ENCODE results near the gene FGFR1OP2. TPM values are rescaled to one million over a fixed set of nuclear protein-coding genes. Genes with fewer than 3 reads are reported as not detected.
A peak's percentile ranks its signal among the peaks of the same experiment; 100 is the strongest.
"Not testable (repeated sequence)": the region's sequence is repeated elsewhere in the genome, so short reads cannot be mapped to it uniquely, and the experiment has no call there.

FGFR1OP2 gene
- 10 to 100 TPM; 70.7 to 95.1 (median 85.2) TPM for polyA plus RNA-seq

DNA sequence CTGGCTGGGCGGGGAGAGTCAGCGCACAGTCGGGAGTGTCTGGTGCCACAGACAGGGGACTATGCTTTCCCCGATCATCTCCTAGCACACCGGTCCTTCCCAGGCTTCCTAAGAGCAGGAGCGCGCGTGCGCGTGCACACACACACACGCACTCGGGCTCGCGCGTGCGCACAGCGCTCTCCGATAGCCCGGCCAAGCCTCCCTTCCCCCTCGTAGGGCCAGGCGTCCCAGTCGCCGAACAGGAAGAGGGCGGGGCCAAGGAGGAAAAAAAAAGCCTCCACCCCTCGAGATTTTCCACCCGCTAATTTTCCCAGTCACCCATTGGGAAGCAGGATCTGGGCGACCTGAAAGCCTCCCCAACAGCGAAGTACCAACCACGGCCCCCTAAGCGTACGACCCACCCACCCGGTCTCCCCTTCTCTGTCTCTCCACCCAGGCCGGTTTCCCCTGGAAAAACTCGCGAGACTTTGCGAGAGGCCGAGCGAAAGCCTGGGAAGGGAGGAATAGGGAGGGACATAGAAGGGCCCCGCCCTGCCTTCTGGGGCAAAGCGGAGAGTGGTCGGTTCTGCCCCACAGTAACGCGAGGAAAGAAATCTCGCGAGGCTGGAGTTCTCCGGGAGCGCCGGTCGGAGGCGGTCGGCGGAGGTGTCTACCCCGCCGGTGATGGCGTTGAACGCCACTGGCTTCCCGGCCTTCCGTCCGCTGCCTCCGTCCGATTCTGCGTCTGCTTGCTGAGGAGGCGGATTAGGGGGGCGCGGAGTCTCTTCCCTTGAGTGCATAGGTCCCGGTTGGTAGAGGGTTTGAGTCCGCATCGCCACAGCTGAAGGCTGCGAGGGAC is at the start of gene FGFR1OP2, which contains the start of gene INTS13:
TSS of gene FGFR1OP2 (plus strand) at position 608 of the 838 bp plus-strand sequence. CDS start 15,689 bp downstream, outside the sequence.
TSS of gene INTS13 (minus strand) at position 119 of the 838 bp plus-strand sequence. CDS start 1,178 bp downstream, outside the sequence.
- Mint-ChIP-seq H3K27ac (peak within 1 kb of the TSS; percentile 94 to 100 (median 99)), H3K4me1 (peaks cover 76 to 85% of the 10 kb centered on the region in 2 donors), H3K27me3 (ENCODE audit: low read depth in 3 of 3) (peaks cover 10 to 18% (median 14%) of the 10 kb centered on the region in 3 donors), H3K9me3 (no peaks in the 10 kb centered on the region), H3K36me3 (peaks cover 0 to 4% (median 0%) of the 10 kb centered on the region in 3 donors), H3K4me3 (peak within 1 kb of the TSS; percentile 97 to 100 (median 98))
- peak; percentile 96 to 98 (median 96) for DNase-seq

DNA sequence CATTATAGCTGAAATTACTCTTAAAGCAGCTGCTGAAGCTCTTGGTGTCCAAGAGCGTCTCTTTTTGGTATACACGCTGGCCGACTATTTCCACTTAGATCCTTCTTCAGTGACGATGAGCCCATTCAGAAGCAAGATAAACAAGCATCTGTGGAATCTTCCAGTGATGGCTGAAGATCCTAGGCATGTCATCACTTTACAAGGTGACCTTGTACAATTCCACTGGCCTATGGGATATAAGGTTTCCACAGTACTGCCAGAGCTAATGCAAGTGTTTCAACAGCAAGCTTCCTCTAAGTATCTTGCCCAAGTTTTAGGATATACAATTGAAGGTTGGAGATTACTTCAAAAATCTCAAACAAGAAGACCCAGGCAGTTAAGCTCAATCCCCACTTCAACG is 47.5 kb upstream of the FGFR1OP2 start:
- Mint-ChIP-seq H3K9me3 (no peaks in the 10 kb centered on the region), H3K27ac (no peak overlapping the region), H3K4me3 (no peak overlapping the region), H3K27me3 (ENCODE audit: low read depth in 3 of 3) (peaks cover 0 to 5% (median 2%) of the 10 kb centered on the region in 3 donors), H3K36me3 (no peaks in the 10 kb centered on the region), H3K4me1 (no peaks in the 10 kb centered on the region)
- DNase-seq, result no peak

DNA sequence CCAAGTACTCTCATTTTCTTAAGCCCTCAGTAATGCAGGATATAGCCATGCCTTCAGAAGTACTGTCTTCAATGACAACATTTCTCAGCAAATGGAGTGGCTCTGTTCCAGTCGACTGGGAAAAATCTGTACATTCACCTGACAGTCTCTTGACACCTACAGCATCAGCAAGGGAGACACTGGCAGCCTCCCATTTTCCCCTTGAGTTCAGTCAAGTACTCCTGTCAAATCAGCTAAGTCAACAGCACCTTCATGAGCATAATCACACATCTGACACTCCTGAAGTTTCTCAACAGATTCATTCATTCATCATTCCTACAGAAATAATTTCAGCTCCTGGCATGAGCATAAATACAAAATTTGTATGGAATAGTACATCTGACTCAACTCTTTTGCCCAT is 46.6 kb upstream of the FGFR1OP2 start:
- no peak overlapping the region for H3K4me3 Mint-ChIP-seq

GRCh38 chr12:26895672-26896071 is 42.6 kb upstream of the FGFR1OP2 start:
- no peak overlapping the region for H3K27ac Mint-ChIP-seq

More for the DNA sequence above, 46.6 kb upstream of the FGFR1OP2 start:
- H3K27me3 Mint-ChIP-seq (ENCODE audit: low read depth in 3 of 3), result peaks cover 0 to 5% (median 0%) of the 10 kb centered on the region in 3 donors
- no peaks in the 10 kb centered on the region for H3K4me1 Mint-ChIP-seq
- no peaks in the 10 kb centered on the region for H3K36me3 Mint-ChIP-seq
- DNase-seq, result no peak
- no peaks in the 10 kb centered on the region for H3K9me3 Mint-ChIP-seq
- H3K27ac Mint-ChIP-seq, result no peak overlapping the region

DNA sequence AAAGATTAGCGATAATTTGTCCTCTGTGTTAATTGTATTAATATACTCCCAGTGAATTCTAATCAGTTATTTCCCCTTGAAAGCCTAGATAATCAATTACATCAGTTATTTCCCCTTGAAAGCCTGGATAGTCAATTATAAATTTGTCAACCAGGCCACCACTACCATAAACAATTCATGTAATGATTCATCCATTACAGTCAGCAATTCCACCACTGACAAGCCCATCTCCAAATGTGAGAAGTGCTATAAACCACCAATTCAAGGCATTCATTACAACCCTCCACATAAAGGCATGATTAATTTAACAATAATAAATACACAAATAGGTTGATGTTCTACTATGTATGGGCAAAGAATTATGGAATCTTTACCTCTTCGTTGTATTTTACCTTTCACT is 41.4 kb upstream of the FGFR1OP2 start:
- H3K4me1 Mint-ChIP-seq, result no peaks in the 10 kb centered on the region
- peaks cover 0 to 1% (median 0%) of the 10 kb centered on the region in 3 donors for H3K27me3 Mint-ChIP-seq (ENCODE audit: low read depth in 3 of 3)
- DNase-seq, result no peak
- H3K36me3 Mint-ChIP-seq, result peaks cover 20 to 24% (median 21%) of the 10 kb centered on the region in 3 donors
- no peak overlapping the region for H3K4me3 Mint-ChIP-seq
- H3K9me3 Mint-ChIP-seq, result no peaks in the 10 kb centered on the region
- H3K27ac Mint-ChIP-seq, result no peak overlapping the region

More at GRCh38 chr12:26895672-26896071, 42.6 kb upstream of the FGFR1OP2 start:
- DNase-seq, result no peak
- no peaks in the 10 kb centered on the region for H3K9me3 Mint-ChIP-seq
- peaks cover 10 to 15% (median 10%) of the 10 kb centered on the region in 3 donors for H3K36me3 Mint-ChIP-seq
- no peaks in the 10 kb centered on the region for H3K4me1 Mint-ChIP-seq
- H3K27me3 Mint-ChIP-seq (ENCODE audit: low read depth in 3 of 3), result no peaks in the 10 kb centered on the region
- no peak overlapping the region for H3K4me3 Mint-ChIP-seq

DNA sequence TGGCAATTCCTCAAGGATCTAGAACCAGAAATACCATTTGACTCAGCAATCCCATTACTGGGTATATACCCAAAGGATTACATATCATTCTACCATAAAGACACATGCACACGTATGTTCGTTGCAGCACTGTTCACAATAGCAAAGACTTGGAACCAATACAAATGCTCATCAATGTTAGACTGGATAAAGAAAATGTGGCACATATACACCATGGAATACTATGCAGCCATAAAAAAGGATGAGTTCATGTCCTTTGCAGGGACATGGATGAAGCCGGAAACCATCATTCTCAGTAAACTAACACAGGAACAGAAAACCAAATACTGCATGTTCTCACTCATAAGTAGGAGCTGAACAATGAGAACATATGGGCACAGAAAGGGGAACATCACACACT is 34.9 kb upstream of the FGFR1OP2 start:
- DNase-seq; H3K27ac Mint-ChIP-seq; H3K4me1 Mint-ChIP-seq; H3K4me3 Mint-ChIP-seq; H3K27me3 Mint-ChIP-seq (ENCODE audit: low read depth in 3 of 3); H3K9me3 Mint-ChIP-seq: not testable (repeated sequence)
- peaks cover 43 to 68% (median 55%) of the 10 kb centered on the region in 3 donors for H3K36me3 Mint-ChIP-seq

DNA sequence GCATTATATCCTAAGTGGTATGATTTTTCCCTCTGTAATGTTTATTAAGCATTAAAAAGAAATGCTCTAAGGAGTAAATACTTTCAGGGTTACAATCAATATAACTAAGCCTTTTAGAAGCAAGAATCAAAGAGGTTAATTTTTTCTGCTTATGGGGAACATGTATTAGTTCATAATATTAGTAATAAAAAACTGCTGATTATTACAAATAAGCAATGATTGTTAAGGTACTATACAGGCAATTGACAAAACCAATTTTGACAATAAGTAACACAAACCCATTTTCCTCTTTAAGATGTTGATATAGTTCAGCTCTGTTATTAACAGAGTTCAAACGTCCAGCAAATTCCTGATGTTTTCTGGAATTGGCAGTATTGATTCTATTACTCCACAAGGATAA is 32.2 kb upstream of the FGFR1OP2 start:
- Mint-ChIP-seq H3K4me3 (no peak overlapping the region), H3K27me3 (ENCODE audit: low read depth in 3 of 3) (peaks cover 0 to under 1% (median 0%) of the 10 kb centered on the region in 3 donors), H3K9me3 (peaks cover 0 to 2% (median 0%) of the 10 kb centered on the region in 6 donors), H3K27ac (no peak overlapping the region), H3K4me1 (no peaks in the 10 kb centered on the region), H3K36me3 (peaks cover 39 to 63% (median 44%) of the 10 kb centered on the region in 3 donors)
- no peak for DNase-seq

DNA sequence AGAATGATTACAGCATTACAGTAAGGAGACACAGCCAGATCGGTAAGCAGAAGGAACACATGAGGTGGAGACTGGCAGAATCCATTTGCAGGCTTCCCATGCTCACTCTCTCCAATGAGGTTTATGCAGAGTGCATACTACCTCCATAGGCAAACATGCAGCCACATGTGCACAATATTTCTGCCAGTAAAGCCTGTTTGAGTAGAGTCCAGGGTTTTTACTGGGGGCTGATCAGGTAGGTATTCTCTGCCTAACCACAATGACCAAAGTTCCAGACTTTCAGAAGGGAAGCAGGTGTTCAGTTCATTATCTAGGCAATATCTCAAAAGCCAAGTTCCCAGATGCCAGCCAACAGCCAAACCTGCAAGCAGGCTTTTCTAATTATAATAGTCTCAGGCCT is 31.6 kb upstream of the FGFR1OP2 start:
- peaks cover 0 to 2% (median 0%) of the 10 kb centered on the region in 6 donors for H3K9me3 Mint-ChIP-seq
- no peak for DNase-seq
- H3K4me3 Mint-ChIP-seq, result no peak overlapping the region
- H3K27me3 Mint-ChIP-seq (ENCODE audit: low read depth in 3 of 3), result no peaks in the 10 kb centered on the region
- H3K27ac Mint-ChIP-seq, result peak overlapping the region in 3 of 6 donors; percentile 13 to 43 (median 22)
- H3K4me1 Mint-ChIP-seq, result no peaks in the 10 kb centered on the region
- H3K36me3 Mint-ChIP-seq, result peaks cover 37 to 60% (median 40%) of the 10 kb centered on the region in 3 donors

- no peaks in the 10 kb centered on the region for H3K9me3 Mint-ChIP-seq
- H3K36me3 Mint-ChIP-seq, result peaks cover 28 to 45% (median 31%) of the 10 kb centered on the region in 3 donors
- no peaks in the 10 kb centered on the region for H3K4me1 Mint-ChIP-seq
- no peak for DNase-seq
- H3K27me3 Mint-ChIP-seq (ENCODE audit: low read depth in 3 of 3), result peaks cover 0 to 1% (median 0%) of the 10 kb centered on the region in 3 donors
- H3K4me3 Mint-ChIP-seq, result no peak overlapping the region
- no peak overlapping the region for H3K27ac Mint-ChIP-seq
Measured at GRCh38 chr12:26918321-26919215, 19.7 kb upstream of the FGFR1OP2 start.

GRCh38 chr12:26919216-26919555 is 19.1 kb upstream of the FGFR1OP2 start:
- H3K27ac Mint-ChIP-seq, result no peak overlapping the region
- DNase-seq, result no peak
- no peaks in the 10 kb centered on the region for H3K4me1 Mint-ChIP-seq
- H3K9me3 Mint-ChIP-seq, result no peaks in the 10 kb centered on the region
- peaks cover 0 to 1% (median 0%) of the 10 kb centered on the region in 3 donors for H3K27me3 Mint-ChIP-seq (ENCODE audit: low read depth in 3 of 3)
- no peak overlapping the region for H3K4me3 Mint-ChIP-seq
- peaks cover 28 to 46% (median 30%) of the 10 kb centered on the region in 3 donors for H3K36me3 Mint-ChIP-seq

DNA sequence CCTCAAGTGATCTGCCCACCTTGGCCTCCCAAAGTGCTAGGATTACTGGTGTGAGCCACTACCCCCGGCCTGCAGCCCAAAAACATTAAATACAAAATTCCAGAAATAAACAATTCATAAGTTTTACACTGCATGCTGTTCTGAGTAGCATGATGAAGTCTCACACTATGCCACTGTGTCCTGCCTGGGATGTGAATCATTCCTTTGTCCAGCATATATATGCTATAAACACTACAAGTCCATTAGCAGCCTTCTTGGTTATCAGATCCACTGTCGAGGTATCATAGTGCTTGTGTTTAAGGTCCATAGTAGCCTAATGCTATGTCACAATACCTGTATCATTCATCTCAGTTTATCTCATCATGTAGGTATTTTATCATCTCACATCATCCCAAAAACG is 16.4 kb upstream of the FGFR1OP2 start:
- H3K27me3 Mint-ChIP-seq (ENCODE audit: low read depth in 3 of 3), result peaks cover 0 to 1% (median 0%) of the 10 kb centered on the region in 3 donors
- no peak overlapping the region for H3K27ac Mint-ChIP-seq
- H3K4me3 Mint-ChIP-seq, result no peak overlapping the region
- no peak for DNase-seq
- H3K4me1 Mint-ChIP-seq, result no peaks in the 10 kb centered on the region
- H3K36me3 Mint-ChIP-seq, result peaks cover 21 to 43% (median 22%) of the 10 kb centered on the region in 3 donors
- no peaks in the 10 kb centered on the region for H3K9me3 Mint-ChIP-seq

GRCh38 chr12:26928661-26929060 is 9.6 kb upstream of the FGFR1OP2 start:
- Mint-ChIP-seq H3K9me3 (no peaks in the 10 kb centered on the region), H3K36me3 (peaks cover 19 to 26% (median 20%) of the 10 kb centered on the region in 3 donors), H3K27me3 (ENCODE audit: low read depth in 3 of 3) (no peaks in the 10 kb centered on the region), H3K4me1 (peaks cover 20 to 27% of the 10 kb centered on the region in 2 donors), H3K27ac (no peak overlapping the region), H3K4me3 (no peak overlapping the region)
- no peak for DNase-seq

DNA sequence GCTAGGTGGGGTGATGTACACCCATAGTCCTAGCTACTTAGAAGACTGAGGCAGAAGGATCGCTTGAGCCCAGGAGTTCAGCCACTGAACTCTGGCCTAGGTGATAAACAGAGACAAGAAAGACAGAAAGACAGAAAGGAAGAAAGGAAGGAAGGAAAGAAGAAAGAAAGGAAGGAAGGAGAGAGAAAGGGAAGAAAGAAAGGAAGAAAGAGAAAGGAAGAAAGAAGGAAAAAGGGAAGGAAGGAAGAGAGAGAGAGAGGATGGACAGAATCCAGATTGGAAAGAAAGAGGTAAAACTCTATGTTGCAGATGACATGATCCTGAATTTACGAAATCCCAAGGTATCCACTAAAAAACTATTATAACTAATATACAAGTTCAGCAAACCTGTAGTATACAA is 8.7 kb upstream of the FGFR1OP2 start:
- peaks cover 21 to 31% of the 10 kb centered on the region in 2 donors for H3K4me1 Mint-ChIP-seq

More for the DNA sequence above, 8.7 kb upstream of the FGFR1OP2 start:
- no peak for DNase-seq
- peaks cover 20 to 24% (median 20%) of the 10 kb centered on the region in 3 donors for H3K36me3 Mint-ChIP-seq
- no peaks in the 10 kb centered on the region for H3K9me3 Mint-ChIP-seq
- H3K4me3 Mint-ChIP-seq, result no peak overlapping the region
- peak overlapping the region in 1 of 6 donors; percentile 79 for H3K27ac Mint-ChIP-seq
- H3K27me3 Mint-ChIP-seq (ENCODE audit: low read depth in 3 of 3), result no peaks in the 10 kb centered on the region
